ENCODE measurements around the gene TBC1D23.
A peak's percentile ranks its signal among the peaks of the same experiment; 100 is the strongest.
"Not testable (repeated sequence)": the region's sequence is repeated elsewhere in the genome, so short reads cannot be mapped to it uniquely, and the experiment has no call there.

TBC1D23 gene

GRCh38 chr3:100339786-100340185, 79.0 kb downstream of the TBC1D23 start:
- Mint-ChIP-seq H3K27me3 (no peaks in the 10 kb centered on the region), H3K4me3 (no peak overlapping the region), H3K4me1 (peaks cover 29% of the 10 kb centered on the region), H3K27ac (no peak overlapping the region), H3K9me3 (no peaks in the 10 kb centered on the region)
- no peak for ATAC-seq
- DNase-seq: no peak

GRCh38 chr3:100340527-100340926, 79.7 kb downstream of the TBC1D23 start:
- H3K27me3 Mint-ChIP-seq: no peaks in the 10 kb centered on the region
- ATAC-seq (no peak), DNase-seq (no peak)
- H3K4me1 Mint-ChIP-seq: peaks cover 23% of the 10 kb centered on the region
- H3K4me3 Mint-ChIP-seq: no peak overlapping the region
- H3K9me3 Mint-ChIP-seq: no peaks in the 10 kb centered on the region
- H3K27ac Mint-ChIP-seq: no peak overlapping the region

GRCh38 chr3:100348727-100349126, 87.9 kb downstream of the TBC1D23 start:
- no peak overlapping the region for H3K4me3 Mint-ChIP-seq
- no peaks in the 10 kb centered on the region for H3K4me1 Mint-ChIP-seq
- peak overlapping the region in 1 of 2 donors; percentile 27 for H3K27ac Mint-ChIP-seq
- ATAC-seq (no peak), DNase-seq (no peak)
- no peaks in the 10 kb centered on the region for H3K9me3 Mint-ChIP-seq
- H3K27me3 Mint-ChIP-seq: no peaks in the 10 kb centered on the region

GRCh38 chr3:100351770-100352169, 91.0 kb downstream of the TBC1D23 start:
- H3K9me3 Mint-ChIP-seq, H3K4me3 Mint-ChIP-seq, H3K27me3 Mint-ChIP-seq, H3K4me1 Mint-ChIP-seq, ATAC-seq, DNase-seq, H3K27ac Mint-ChIP-seq: not testable (repeated sequence)

GRCh38 chr3:100352296-100353231, 91.8 kb downstream of the TBC1D23 start:
- Mint-ChIP-seq H3K27me3 (no peaks in the 10 kb centered on the region), H3K27ac (no peak overlapping the region), H3K4me1 (no peaks in the 10 kb centered on the region), H3K4me3 (no peak overlapping the region), H3K9me3 (no peaks in the 10 kb centered on the region)
- no peak for ATAC-seq
- DNase-seq: no peak

- H3K4me3 Mint-ChIP-seq: no peak overlapping the region
- no peaks in the 10 kb centered on the region for H3K27me3 Mint-ChIP-seq
- no peak overlapping the region for H3K27ac Mint-ChIP-seq
- ATAC-seq: no peak
- DNase-seq: no peak
- no peaks in the 10 kb centered on the region for H3K9me3 Mint-ChIP-seq
- H3K4me1 Mint-ChIP-seq: no peaks in the 10 kb centered on the region
Observed at GRCh38 chr3:100354850-100355249, 94.1 kb downstream of the TBC1D23 start.

DNA sequence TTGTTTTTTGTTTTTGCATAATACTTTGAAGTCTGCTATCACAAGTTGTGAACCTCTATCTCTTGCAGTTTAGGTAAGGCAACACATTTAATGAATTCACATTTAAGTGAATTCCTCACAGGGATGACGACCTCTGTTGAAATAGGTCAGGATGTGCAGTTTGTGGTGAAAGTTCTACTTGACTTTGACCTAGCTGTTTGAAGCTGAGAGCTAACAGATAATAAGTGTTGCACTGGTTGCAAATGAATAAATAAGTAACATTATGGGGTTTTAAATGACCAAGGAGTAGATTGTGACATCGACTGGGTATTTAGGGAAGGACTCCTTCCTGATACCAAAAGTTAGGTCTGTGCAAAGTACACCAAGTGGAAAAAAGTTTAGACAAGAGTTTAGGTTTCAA, 97.6 kb downstream of the TBC1D23 start:
- peak overlapping the region in 1 of 2 donors; percentile 37 for H3K27ac Mint-ChIP-seq
- H3K9me3 Mint-ChIP-seq: peaks cover 0 to 5% of the 10 kb centered on the region in 2 donors
- DNase-seq (no peak), ATAC-seq (no peak)
- H3K4me1 Mint-ChIP-seq: no peaks in the 10 kb centered on the region
- H3K27me3 Mint-ChIP-seq: no peaks in the 10 kb centered on the region
- no peak overlapping the region for H3K4me3 Mint-ChIP-seq

- Mint-ChIP-seq H3K27ac (no peak overlapping the region), H3K9me3 (peaks cover 0 to 5% of the 10 kb centered on the region in 2 donors)
Observed at GRCh38 chr3:100359035-100359434, 98.2 kb downstream of the TBC1D23 start.

GRCh38 chr3:100360757-100361496, 100.1 kb downstream of the TBC1D23 start:
- no peak overlapping the region for H3K4me3 Mint-ChIP-seq
- no peaks in the 10 kb centered on the region for H3K27me3 Mint-ChIP-seq
- ATAC-seq (no peak), DNase-seq (no peak)
- H3K4me1 Mint-ChIP-seq: no peaks in the 10 kb centered on the region
- peaks cover 0 to 5% of the 10 kb centered on the region in 2 donors for H3K9me3 Mint-ChIP-seq
- H3K27ac Mint-ChIP-seq: no peak overlapping the region

More at GRCh38 chr3:100359035-100359434, 98.2 kb downstream of the TBC1D23 start:
- ATAC-seq: no peak
- Mint-ChIP-seq H3K27me3 (no peaks in the 10 kb centered on the region), H3K4me3 (no peak overlapping the region), H3K4me1 (no peaks in the 10 kb centered on the region)
- no peak for DNase-seq

GRCh38 chr3:100361897-100362296, 101.1 kb downstream of the TBC1D23 start:
- H3K4me3 Mint-ChIP-seq: no peak overlapping the region
- peaks cover 0 to 5% of the 10 kb centered on the region in 2 donors for H3K9me3 Mint-ChIP-seq

DNA sequence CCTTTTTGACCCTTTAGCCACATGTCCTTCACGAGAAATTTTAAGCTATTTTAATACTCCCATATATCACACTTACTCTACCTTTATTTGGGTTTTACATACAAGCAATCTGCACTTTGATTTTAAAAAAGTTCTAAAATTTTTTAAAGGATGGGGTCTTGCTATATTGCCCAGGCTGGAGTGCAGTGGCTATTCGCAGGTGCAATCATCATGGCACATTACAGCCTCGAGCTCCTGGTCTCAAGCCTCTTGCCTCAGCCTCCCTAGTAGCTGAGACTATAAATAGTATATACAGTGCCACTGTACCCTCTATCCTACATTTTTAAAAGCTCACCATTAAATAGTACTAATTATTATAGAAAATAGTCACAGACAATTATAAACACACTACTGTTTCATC, 103.6 kb downstream of the TBC1D23 start:
- Mint-ChIP-seq H3K27ac (no peak overlapping the region), H3K4me1 (no peaks in the 10 kb centered on the region), H3K9me3 (peaks cover 0 to 5% of the 10 kb centered on the region in 2 donors), H3K4me3 (no peak overlapping the region), H3K27me3 (no peaks in the 10 kb centered on the region)
- ATAC-seq: no peak
- DNase-seq: no peak

More at GRCh38 chr3:100361897-100362296, 101.1 kb downstream of the TBC1D23 start:
- ATAC-seq (no peak), DNase-seq (no peak)
- Mint-ChIP-seq H3K27me3 (no peaks in the 10 kb centered on the region), H3K4me1 (no peaks in the 10 kb centered on the region), H3K27ac (peak overlapping the region in 1 of 2 donors; percentile 62)

DNA sequence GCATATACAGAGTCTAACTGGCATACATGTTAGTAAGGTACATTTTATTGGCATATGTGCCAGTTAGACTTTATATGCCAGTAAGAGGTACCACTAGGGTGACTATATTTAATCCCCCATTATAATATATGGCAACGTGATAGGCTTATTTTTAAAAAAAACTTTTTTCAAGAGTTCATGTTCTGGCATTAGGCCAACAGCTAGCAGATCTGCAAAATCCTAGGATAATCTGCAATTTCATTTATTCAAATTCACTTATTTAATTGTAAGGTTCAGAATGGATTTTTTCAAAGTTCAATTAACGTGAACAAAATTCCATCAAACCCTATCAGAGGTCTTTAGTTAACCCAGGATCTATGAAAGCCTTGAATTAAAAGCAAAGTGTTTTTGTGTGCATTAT, 105.6 kb downstream of the TBC1D23 start:
- no peak overlapping the region for H3K27ac Mint-ChIP-seq
- no peak for DNase-seq
- no peak for ATAC-seq
- H3K4me3 Mint-ChIP-seq: no peak overlapping the region
- H3K9me3 Mint-ChIP-seq: peaks cover 0 to 5% of the 10 kb centered on the region in 2 donors
- H3K27me3 Mint-ChIP-seq: no peaks in the 10 kb centered on the region
- no peaks in the 10 kb centered on the region for H3K4me1 Mint-ChIP-seq

DNA sequence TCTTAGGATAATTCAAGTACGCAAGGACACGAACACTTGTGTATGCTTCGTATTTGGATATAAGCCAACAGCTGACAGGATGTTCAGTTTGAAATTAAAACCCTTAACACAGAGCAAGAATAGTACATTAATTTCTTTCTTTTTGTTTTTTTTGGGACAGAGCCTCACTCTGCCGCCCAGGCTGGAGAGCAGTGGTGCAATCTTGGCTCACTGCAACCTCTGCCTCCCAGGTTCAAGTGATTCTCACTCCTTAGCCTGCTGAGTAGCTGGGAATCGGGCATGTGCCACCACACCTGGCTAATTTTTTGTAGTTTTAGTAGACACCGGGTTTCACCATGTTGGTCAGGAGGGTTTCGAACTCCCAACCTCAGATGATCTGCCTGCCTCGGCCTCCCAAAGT, 107.6 kb downstream of the TBC1D23 start:
- Mint-ChIP-seq H3K27me3 (no peaks in the 10 kb centered on the region), H3K4me1 (no peaks in the 10 kb centered on the region), H3K27ac (no peak overlapping the region), H3K9me3 (no peaks in the 10 kb centered on the region), H3K4me3 (no peak overlapping the region)
- ATAC-seq (no peak), DNase-seq (no peak)

GRCh38 chr3:100370756-100371155, 110.0 kb downstream of the TBC1D23 start:
- Mint-ChIP-seq H3K27me3 (no peaks in the 10 kb centered on the region), H3K4me1 (no peaks in the 10 kb centered on the region), H3K4me3 (no peak overlapping the region), H3K9me3 (no peaks in the 10 kb centered on the region), H3K27ac (no peak overlapping the region)
- DNase-seq (no peak), ATAC-seq (no peak)

- Mint-ChIP-seq H3K9me3 (no peaks in the 10 kb centered on the region), H3K4me1 (no peaks in the 10 kb centered on the region), H3K27me3 (no peaks in the 10 kb centered on the region), H3K4me3 (no peak overlapping the region), H3K27ac (no peak overlapping the region)
- DNase-seq (no peak), ATAC-seq (no peak)
Observed at GRCh38 chr3:100374521-100374920, 113.7 kb downstream of the TBC1D23 start.
